Peyer's patch (tissue), 4 donors: ENCODE results near the gene DGCR2. TPM values are rescaled to one million over a fixed set of nuclear protein-coding genes. Genes with fewer than 3 reads are reported as not detected.
"Not testable (repeated sequence)": the region's sequence is repeated elsewhere in the genome, so short reads cannot be mapped to it uniquely, and the experiment has no call there.

Source experiments
- DNase-seq, 3 donors: peaks; one replicate each; pipeline ENCODE4 v3.0.0-alpha.2; 2017 to 2019
- H3K27ac ChIP-seq, 4 donors: fragments of 200-600 bp; sonication (generic); one replicate each; pipeline ENCODE4 v1.5.1; 2016 to 2019
- H3K27me3 ChIP-seq, 2 donors: fragments of 200-600 bp; sonication (generic); one replicate each; pipeline ENCODE4 v1.5.1; 2019
- H3K36me3 ChIP-seq, 3 donors: fragments of 200-600 bp; sonication (generic); one replicate each; pipeline ENCODE4 v1.5.1; 2016 to 2019
- H3K4me1 ChIP-seq, 4 donors: fragments of 200-600 bp; sonication (generic); one replicate each; pipeline ENCODE4 v1.5.1; 2016 to 2019
- H3K4me3 ChIP-seq, 4 donors: fragments of 200-600 bp; sonication (generic); 1 replicate in 3 of 4; 2 replicates in 1 of 4; pipeline ENCODE4 v1.5.1; 2016 to 2019; ENCODE audit warnings: mild to moderate bottlenecking in 1 of 4
- H3K9me3 ChIP-seq, 4 donors: fragments of 200-600 bp; sonication (generic); one replicate each; pipeline ENCODE4 v1.5.1; 2016 to 2019; ENCODE audit warnings: mild to moderate bottlenecking in 1 of 4
- CTCF ChIP-seq, 6 experiments: fragments of 450-650 bp in 4 of 6; fragments of 200-600 bp in 2 of 6; sonication (generic) in 1 of 6; IDR thresholded peaks; one replicate each; pipeline ENCODE4 v1.5.1; 2017 to 2019; ENCODE audit warnings: antibody characterized with exemption in 6 of 6, mild to moderate bottlenecking in 3 of 6, moderate library complexity in 1 of 6
- POLR2A ChIP-seq, 2 donors: fragments of 450-650 bp; IDR thresholded peaks; one replicate each; pipeline ENCODE4 v1.5.1; 2017; ENCODE audit warnings: antibody characterized with exemption in 2 of 2, mild to moderate bottlenecking in 2 of 2, moderate library complexity in 2 of 2
- total RNA-seq, 4 donors: library from RNA; depleted of rRNA; stranded (reverse); fragments of >200 nt; gene quantifications; one replicate each; pipeline ENCODE4 v1.1.0, GENCODE V29; 2016

Gene DGCR2
- total RNA-seq, 4 donors from 2014 or later, result 49.5 to 101 (median 92.1) TPM

GRCh38 chr22:19086896-19087295 is 35.3 kb downstream of the DGCR2 start:
- H3K27ac ChIP-seq, result no peak overlapping the region
- peaks cover 0 to 37% (median 0%) of the 10 kb centered on the region in 3 donors for H3K36me3 ChIP-seq
- no peaks in the 10 kb centered on the region for H3K9me3 ChIP-seq
- TF ChIP-seq POLR2A (IDR thresholded peaks at IDR 0.05) (no peak), CTCF (IDR thresholded peaks at IDR 0.05) (no peak)
- H3K27me3 ChIP-seq, result no peaks in the 10 kb centered on the region
- H3K4me3 ChIP-seq, result no peak overlapping the region
- DNase-seq, result peak in 1 of 3 donors; percentile 11
- H3K4me1 ChIP-seq, result peaks cover 0 to 8% (median 0%) of the 10 kb centered on the region in 4 donors

GRCh38 chr22:19086417-19086816 is 35.8 kb downstream of the DGCR2 start:
- H3K9me3 ChIP-seq, result no peaks in the 10 kb centered on the region
- H3K36me3 ChIP-seq, result peaks cover 0 to 37% (median 0%) of the 10 kb centered on the region in 3 donors
- H3K4me1 ChIP-seq, result peaks cover 0 to 8% (median 0%) of the 10 kb centered on the region in 4 donors
- H3K4me3 ChIP-seq, result no peak overlapping the region
- no peaks in the 10 kb centered on the region for H3K27me3 ChIP-seq
- H3K27ac ChIP-seq, result no peak overlapping the region
- TF ChIP-seq POLR2A (IDR thresholded peaks at IDR 0.05) (no peak), CTCF (IDR thresholded peaks at IDR 0.05) (no peak)
- peak in 1 of 3 donors; percentile 11 for DNase-seq

GRCh38 chr22:19085233-19085718 is 36.9 kb downstream of the DGCR2 start:
- Histone ChIP-seq H3K4me1 (peaks cover 0 to 8% (median 0%) of the 10 kb centered on the region in 4 donors), H3K27ac (no peak overlapping the region), H3K4me3 (no peak overlapping the region), H3K36me3 (peaks cover 0 to 46% (median 0%) of the 10 kb centered on the region in 3 donors), H3K27me3 (no peaks in the 10 kb centered on the region), H3K9me3 (no peaks in the 10 kb centered on the region)
- peak in 1 of 3 donors; percentile 13 for DNase-seq
- TF ChIP-seq POLR2A (IDR thresholded peaks at IDR 0.05), result no peak
- TF ChIP-seq CTCF (IDR thresholded peaks at IDR 0.05), result peak in 1 of 6 experiments; percentile 2

- not testable (repeated sequence) for H3K4me1 ChIP-seq, H3K27me3 ChIP-seq, H3K4me3 ChIP-seq, H3K27ac ChIP-seq, DNase-seq, H3K9me3 ChIP-seq
- H3K36me3 ChIP-seq, result peaks cover 0 to 53% (median 0%) of the 10 kb centered on the region in 3 donors
These were observed 37.6 kb downstream of the DGCR2 start for GRCh38 chr22:19084586-19084985.

- DNase-seq, result peak in 1 of 3 donors; percentile 11
- peaks cover 0 to 51% (median 0%) of the 10 kb centered on the region in 3 donors for H3K36me3 ChIP-seq
- H3K4me3 ChIP-seq, H3K9me3 ChIP-seq, H3K27me3 ChIP-seq, H3K4me1 ChIP-seq, H3K27ac ChIP-seq: not testable (repeated sequence)
These were observed 38.1 kb downstream of the DGCR2 start for GRCh38 chr22:19084126-19084525.

- Histone ChIP-seq H3K36me3 (peaks cover 0 to 39% (median 0%) of the 10 kb centered on the region in 3 donors), H3K27me3 (no peaks in the 10 kb centered on the region), H3K4me3 (no peak overlapping the region), H3K27ac (no peak overlapping the region), H3K9me3 (no peaks in the 10 kb centered on the region), H3K4me1 (peaks cover 0 to 8% (median 0%) of the 10 kb centered on the region in 4 donors)
- peak in 1 of 3 donors; percentile 14 for DNase-seq
- TF ChIP-seq CTCF (IDR thresholded peaks at IDR 0.05) (no peak), POLR2A (IDR thresholded peaks at IDR 0.05) (no peak)
These were observed 39.4 kb downstream of the DGCR2 start for GRCh38 chr22:19082793-19083192.

GRCh38 chr22:19082101-19082500 is 40.1 kb downstream of the DGCR2 start:
- Histone ChIP-seq H3K4me1 (peaks cover 0 to 8% (median 0%) of the 10 kb centered on the region in 4 donors), H3K36me3 (peaks cover 0 to 32% (median 0%) of the 10 kb centered on the region in 3 donors), H3K27ac (no peak overlapping the region), H3K9me3 (no peaks in the 10 kb centered on the region), H3K4me3 (no peak overlapping the region), H3K27me3 (no peaks in the 10 kb centered on the region)
- TF ChIP-seq POLR2A (IDR thresholded peaks at IDR 0.05), result no peak
- no peak for DNase-seq
